Pons (tissue), 1 donor: ENCODE data around the gene CREG1.

ENCODE experiments used
- DNase-seq: peaks from one replicate; pipeline ENCODE4 v3.0.0-alpha.2; 2016; ENCODE audit warnings: low spot score

Gene CREG1

DNA sequence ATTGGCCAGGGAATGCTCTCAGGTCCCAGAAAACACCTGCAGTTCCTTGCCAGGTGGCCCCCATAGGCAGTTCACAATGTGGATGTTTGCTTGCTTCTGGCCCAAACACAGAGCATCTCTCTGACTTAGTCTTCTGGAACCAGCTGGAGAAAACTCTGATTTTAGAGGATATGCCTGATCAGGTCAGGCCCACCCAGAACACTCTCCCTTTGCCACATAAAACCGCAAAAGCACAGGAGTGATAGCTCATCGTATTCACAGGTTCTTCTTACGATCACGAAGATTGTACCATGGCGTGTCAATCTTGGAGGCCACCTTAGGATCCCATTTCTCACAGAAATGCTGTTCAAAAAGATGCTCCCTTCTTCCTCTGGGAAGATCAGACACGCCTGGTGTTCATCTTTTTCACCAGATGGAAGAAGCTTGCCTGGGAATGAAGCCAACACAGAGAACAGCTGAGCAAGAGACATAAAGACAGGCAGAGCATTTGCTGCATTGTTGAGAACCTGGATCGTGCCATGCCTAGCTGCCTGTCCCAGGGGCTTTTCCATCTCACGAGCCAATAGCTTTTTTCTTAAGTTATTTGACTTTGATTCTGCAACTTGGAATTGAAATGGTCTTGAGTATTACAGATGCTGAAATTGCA lies 23.6 kb downstream of the CREG1 start:
- no peak for DNase-seq

GRCh38 chr1:167528057-167528728 lies 25.4 kb downstream of the CREG1 start:
- no peak for DNase-seq

- no peak for DNase-seq
Measured at GRCh38 chr1:167526667-167527383, 26.7 kb downstream of the CREG1 start.

DNA sequence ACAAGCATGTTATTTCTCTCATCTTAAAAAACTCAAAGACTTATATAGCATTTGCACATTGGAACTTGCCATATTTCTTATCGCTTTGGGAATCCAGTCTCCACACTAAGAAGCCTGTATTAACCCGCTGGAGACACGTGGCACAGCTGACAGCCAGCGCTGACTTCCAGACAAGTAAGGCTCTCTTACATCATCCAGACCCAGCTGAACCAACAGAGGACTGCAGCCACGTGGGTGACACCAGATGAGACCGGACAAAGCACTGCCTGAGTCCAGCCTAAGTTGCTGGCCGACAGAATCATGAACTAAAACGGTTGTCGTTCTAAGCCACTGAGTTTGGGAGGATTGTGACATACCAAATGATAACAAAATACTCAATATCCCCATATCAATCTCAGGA lies 28.9 kb downstream of the CREG1 start:
- peak; percentile 86 for DNase-seq

- DNase-seq = no peak
Measured at GRCh38 chr1:167522246-167522645, 31.3 kb downstream of the CREG1 start.

- no peak for DNase-seq
Measured at GRCh38 chr1:167520711-167521206, 32.8 kb downstream of the CREG1 start.

DNA sequence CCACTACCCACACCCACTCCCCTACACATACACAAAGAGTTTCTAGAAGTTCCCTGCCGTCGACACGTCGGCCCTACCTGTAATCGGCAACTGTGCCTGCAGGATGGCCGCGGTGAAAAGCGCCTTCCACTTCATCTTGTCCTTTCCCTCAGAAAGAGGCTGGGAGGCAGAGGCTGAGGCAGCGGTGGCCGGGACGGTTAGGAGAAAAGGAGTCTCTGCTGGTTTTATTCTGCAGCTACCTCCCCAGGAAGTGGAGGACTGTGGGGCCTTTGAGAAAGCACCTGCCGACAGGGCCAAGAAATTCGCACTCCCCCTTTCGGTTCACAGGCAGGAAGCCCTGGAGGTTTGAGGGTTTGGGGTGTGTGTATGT lies 35.2 kb downstream of the CREG1 start, which contains the start of gene CD247:
Gene CD247, minus strand, starts transcription at position 199 of the 370 bp plus-strand sequence. Its CDS starts 64 bp downstream, at position 135.
- DNase-seq = no peak

- DNase-seq = no peak
Measured at GRCh38 chr1:167517535-167518330, 35.8 kb downstream of the CREG1 start.

DNA sequence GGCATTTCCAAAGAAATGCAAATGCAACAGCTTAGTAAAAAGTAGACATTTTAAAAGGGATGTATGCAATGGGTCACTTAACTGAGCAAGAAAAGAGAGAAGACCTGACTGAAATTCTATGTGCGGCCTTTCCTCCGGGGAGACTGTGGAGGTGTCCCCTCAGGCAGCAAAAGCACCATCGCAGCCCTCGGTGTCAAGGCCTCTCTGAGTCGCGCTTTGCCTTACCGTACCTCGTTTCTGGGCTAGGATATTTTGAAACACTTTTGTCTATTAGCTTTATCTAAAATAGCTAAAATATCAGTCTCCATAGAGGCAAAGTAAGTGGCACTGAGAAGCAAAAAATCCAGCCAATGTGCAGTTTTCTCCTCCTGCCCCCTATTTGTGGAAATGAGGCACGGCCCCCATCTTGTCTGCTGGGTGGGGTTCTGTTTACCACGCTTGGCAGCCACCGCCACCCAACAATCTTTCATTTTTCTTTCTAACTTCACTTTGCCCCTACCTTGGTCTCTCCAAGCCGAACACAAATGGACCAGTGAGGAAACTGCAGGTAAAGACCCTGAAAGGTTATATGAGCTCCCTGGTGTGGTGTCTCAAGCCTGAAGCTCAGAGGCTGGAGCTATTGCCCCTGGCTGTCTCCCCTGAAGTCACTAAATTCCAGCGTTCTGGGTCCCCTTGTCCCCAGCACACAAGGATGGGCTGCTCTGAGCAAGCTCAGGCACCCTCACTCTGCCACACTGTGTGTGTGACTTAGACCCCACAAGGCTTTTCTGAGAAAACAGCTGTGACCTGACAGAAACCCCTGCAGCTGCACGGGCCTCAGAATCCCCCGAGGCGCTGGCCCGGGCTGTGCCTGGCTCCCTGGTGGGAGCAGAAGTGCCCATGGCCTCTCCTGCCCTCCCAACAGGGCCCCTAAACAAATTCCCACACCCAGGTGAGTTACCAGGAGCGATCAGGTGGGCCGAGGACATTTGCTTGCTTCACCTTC lies 36.9 kb downstream of the CREG1 start:
- no peak for DNase-seq

DNA sequence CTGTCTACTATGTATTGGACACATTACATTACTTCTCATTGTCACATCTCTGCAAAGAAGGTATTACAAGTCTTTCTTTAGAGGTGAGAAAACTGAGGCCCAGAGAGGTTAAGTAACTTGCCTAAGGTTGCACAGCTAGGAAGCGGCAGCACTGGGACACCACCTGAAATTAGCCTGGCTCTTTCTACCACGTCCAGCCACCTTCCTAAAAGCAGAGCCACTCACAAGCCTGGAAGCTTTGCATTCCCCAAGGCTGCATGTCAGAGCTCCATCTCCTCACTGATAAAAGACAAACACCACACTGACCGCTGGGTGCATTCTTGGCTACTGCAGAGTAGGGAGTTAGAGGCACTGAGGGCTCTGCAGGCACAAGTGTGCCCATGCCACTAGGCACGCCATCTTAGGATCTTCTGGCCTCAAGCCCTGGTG lies 37.7 kb downstream of the CREG1 start:
- no peak for DNase-seq

DNA sequence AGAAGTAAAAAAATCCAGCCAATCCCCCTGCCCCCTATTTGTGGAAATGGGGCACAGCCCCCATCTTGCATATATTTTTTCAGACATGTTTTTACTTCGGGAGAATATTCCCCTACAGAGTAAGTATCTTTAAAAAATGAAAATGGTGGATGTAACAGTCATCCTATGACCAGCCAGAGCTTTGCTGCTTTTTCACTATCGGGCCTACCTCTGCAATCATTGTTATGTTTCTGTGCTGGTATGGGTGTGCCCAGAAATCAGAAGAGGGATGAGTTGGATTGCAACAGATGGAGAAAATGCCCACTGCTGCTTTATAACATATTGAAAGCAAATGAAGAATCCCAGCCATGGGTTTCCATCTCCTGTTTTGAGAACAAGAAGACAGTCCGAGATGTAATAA lies 38.1 kb downstream of the CREG1 start:
- DNase-seq = no peak

- no peak for DNase-seq
Measured at GRCh38 chr1:167514288-167514687, 39.3 kb downstream of the CREG1 start.

DNA sequence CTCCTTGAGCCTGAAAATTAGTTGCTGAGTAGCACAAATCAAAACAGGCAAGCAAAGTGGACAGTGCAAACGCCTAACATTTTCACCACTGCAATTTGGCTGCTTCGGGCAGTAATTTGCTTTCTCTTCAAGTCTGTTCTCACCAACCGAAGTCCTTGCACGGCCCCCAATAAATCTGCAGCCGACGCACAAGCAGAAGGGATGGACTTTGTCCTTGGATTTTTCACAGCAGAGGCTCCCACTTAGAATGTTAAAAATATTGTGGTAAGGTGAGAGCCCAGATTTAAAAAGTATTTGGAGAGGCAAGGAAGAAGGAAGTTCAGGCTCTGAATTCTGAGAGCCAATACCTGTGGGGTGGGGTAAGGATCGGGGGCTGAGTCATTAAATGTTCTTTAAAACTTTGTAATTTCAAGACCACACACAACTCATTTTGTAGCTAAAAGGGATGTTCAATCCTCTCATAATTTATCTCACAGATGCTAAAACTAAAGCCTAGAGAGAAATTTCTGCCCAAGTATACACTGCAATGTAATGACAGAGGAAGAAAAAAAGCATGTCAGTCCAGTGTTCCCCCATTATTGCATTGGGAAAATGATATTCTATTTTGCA lies 41.4 kb downstream of the CREG1 start:
- DNase-seq = no peak

DNA sequence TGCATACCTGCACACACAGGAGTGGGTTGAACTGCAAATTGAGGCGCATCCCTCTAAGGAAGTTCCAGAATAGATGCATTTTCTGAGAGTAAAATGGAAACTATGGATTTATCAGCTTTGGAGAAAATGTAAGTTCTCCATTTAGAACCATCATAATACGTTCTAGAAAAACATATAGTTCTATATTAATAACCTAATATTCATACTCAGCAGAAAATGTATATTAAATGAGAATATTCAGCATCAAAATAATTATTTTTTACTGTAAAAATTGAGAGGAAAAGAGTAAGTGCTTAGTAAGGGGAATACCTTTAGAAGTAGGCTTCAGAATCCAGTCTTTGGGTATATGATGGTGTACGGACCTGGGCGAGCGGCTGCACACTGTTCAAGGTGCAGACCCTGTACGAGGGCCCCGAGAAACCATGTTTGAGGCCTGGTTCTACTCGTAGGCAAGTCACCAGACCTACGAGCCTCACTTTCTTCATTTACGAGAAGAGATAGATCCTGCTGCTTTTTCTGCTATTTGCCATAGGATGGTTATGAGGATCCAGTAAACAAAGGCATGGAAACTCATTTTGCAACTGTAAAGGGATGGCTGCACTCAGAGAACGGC lies 42.1 kb downstream of the CREG1 start:
- no peak for DNase-seq

- no peak for DNase-seq
Measured at GRCh38 chr1:167510881-167511280, 42.7 kb downstream of the CREG1 start.

DNA sequence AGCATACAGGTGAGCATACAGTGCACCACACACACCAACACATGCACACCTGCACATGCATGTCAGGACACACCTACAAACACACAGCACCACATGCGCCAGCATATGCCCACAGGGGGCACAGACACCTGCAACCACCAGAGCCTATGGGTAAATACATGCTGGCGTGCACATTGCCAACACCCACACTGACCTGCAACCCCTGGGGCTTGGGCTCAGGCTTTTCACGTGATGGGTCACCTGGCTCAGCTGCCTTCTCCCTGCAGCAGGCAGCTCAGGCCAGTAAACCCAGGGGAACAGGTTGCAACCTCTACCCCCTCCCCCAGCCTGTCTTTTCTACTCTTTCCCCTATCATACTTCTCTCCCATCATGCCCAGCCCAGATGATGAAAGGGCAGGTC lies 43.3 kb downstream of the CREG1 start:
- no peak for DNase-seq

- DNase-seq = no peak
Measured at GRCh38 chr1:167509587-167509986, 44.0 kb downstream of the CREG1 start.

- no peak for DNase-seq
Measured at GRCh38 chr1:167507719-167508118, 45.8 kb downstream of the CREG1 start.

DNA sequence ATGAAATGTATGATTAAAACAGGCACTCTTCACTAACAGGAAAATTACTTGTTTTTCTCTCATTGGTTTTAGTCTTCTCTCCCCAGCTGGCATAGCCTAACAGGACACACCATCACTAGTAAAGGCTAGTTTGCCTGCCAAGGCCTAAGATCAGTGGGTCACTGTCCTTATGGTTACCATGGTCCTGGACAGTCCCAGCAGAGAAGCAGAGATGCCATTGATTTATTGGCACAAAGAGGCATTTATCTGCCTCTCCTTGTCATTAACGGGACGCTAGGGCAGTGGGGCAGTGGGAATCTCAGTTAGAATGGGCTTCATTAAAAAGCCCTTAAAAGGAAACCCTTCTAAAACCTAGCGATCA lies 49.1 kb downstream of the CREG1 start:
- peak; percentile 54 for DNase-seq
